H1 (cell line): ENCODE data around the gene NOBOX. TPM values are rescaled to one million over a fixed set of nuclear protein-coding genes. Genes with fewer than 3 reads are reported as not detected.

Experiments used
- E2F6 ChIP-seq: IDR thresholded peaks from 2 replicates; pipeline ENCODE4 v1.6.1; 2012; ENCODE audit warnings: inconsistent platforms
- TAF7 ChIP-seq: optimal IDR thresholded peaks from 2 replicates; pipeline ENCODE3; 2011; ENCODE audit warnings: low read depth, mild to moderate bottlenecking, inconsistent platforms, low read length, moderate library complexity, borderline replicate concordance
- polyA plus RNA-seq, 7 experiments: library from polyadenylated mRNA; depleted of rRNA in 3 of 7; stranded (reverse) in 5 of 7; unstranded in 2 of 7; fragments of >200 nt in 5 of 7; fragments of 200-250 nt in 2 of 7; gene quantifications; 1 replicate in 5 of 7; 2 replicates in 1 of 7; 4 replicates in 1 of 7; pipeline versions ENCODE4 v1.2.1 to v1.2.3, GENCODE V29; 2011 to 2013; ENCODE audit warnings: missing spikeins in 2 of 7, mixed read lengths in 2 of 7
- total RNA-seq: library from RNA; stranded (reverse); fragmentation: NEBNext Ultra II Directional; extraction: Animal tissue kit (Norgen Biotek cat#: 25700); gene quantifications from 2 replicates; pipeline ENCODE4 v1.2.1, GENCODE V29; 2021

NOBOX gene
- total and polyA plus RNA-seq, 2 of the 8 experiments (the other 6 are each of a cell fraction or from before 2014, with no cell fraction given) = not detected

- TF ChIP-seq E2F6 (no peak), TAF7 (no peak)
These were observed 12.4 kb upstream of the NOBOX start (continued) for GRCh38 chr7:144415858-144416257.
